Measurements from ENCODE around the gene TNFRSF13B. TPM values are rescaled to one million over a fixed set of nuclear protein-coding genes. Genes with fewer than 3 reads are reported as not detected.
"Not testable (repeated sequence)": the region's sequence is repeated elsewhere in the genome, so short reads cannot be mapped to it uniquely, and the experiment has no call there.

Gene TNFRSF13B
- total and polyA plus RNA-seq, 5 donors = not detected

- no peak for DNase-seq
- 86% methylated on average over 19 of the region's 19 CpGs for WGBS
- H3K27me3 ChIP-seq (ENCODE audit: control insufficient read depth, insufficient read depth) = no peaks in the 10 kb centered on the region
- no peak overlapping the region for H3K27ac ChIP-seq (ENCODE audit: low read length)
- H3K9me3 ChIP-seq (ENCODE audit: control insufficient read depth, low read length) = no peaks in the 10 kb centered on the region
- H3K4me3 ChIP-seq (ENCODE audit: low read length) = no peak overlapping the region
- H3K4me1 ChIP-seq (ENCODE audit: control insufficient read depth, insufficient read depth, low read length) = no peaks in the 10 kb centered on the region
- intact Hi-C loops (cut with DNase I) = loop anchor here in 2 of 4 donors (5.0 to 10.0 kb wide), 2 partner anchors 130 to 308 kb away; no protein-coding TSS in a partner anchor
- no peak for ATAC-seq
Measured at GRCh38 chr17:17004251-17004996, 32.5 kb upstream of the TNFRSF13B start.

GRCh38 chr17:17002731-17003715 is 31.1 kb upstream of the TNFRSF13B start:
- intact Hi-C loops (cut with DNase I) = loop anchor here in 2 of 4 donors (5.0 to 10.0 kb wide), 2 partner anchors 132 to 309 kb away; no protein-coding TSS in a partner anchor
- not testable (repeated sequence) for H3K9me3 ChIP-seq (ENCODE audit: control insufficient read depth, low read length); H3K4me1 ChIP-seq (ENCODE audit: control insufficient read depth, insufficient read depth, low read length); H3K27ac ChIP-seq (ENCODE audit: low read length); H3K27me3 ChIP-seq (ENCODE audit: control insufficient read depth, insufficient read depth); DNase-seq; H3K4me3 ChIP-seq (ENCODE audit: low read length)
- peak in 1 of 2 donors; percentile 5 for ATAC-seq
- WGBS = 88% methylated on average over 20 of the region's 20 CpGs

DNA sequence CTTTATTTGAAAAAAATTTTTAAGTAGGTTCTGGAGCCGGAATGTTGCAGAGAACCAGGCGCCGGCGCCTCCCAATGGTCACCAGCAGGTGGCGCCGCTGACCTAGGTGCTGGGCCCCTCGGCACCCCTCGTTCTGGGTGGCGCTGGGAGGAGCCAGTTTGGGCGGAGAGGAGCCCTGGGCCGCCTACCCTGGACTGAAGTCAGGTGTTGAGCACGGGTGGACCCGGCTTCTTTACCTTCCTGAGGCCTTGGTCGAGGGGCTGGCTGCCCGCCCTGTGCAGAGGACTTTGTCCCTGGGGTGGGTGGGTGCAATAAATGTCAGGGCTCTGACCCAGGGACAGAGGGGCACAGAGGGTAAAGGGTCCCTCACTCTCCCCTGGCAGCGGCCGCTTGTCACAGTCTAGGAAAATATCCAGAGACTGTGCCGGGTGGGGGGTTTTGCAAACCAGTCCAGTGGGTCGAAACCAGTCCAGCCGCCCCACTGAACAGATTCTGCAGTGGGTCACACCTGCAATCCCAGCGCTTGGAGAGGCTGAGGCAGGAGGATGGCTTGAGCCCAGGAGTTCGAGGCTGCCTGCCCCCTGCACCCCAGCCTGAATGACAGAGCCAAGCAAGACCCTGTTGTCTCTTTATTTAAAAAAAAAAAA is 30.1 kb upstream of the TNFRSF13B start:
- no peak overlapping the region for H3K4me3 ChIP-seq (ENCODE audit: low read length)
- DNase-seq (peak; percentile 83 to 91 (median 91)), ATAC-seq (peak; percentile 85 to 87)
- H3K9me3 ChIP-seq (ENCODE audit: control insufficient read depth, low read length) = no peaks in the 10 kb centered on the region
- WGBS = 23% methylated on average over 22 of the region's 22 CpGs
- intact Hi-C loops (cut with DNase I) = loop anchor here in 2 of 4 donors (5.0 to 10.0 kb wide), 2 partner anchors 133 to 310 kb away; no protein-coding TSS in a partner anchor
- no peaks in the 10 kb centered on the region for H3K27me3 ChIP-seq (ENCODE audit: control insufficient read depth, insufficient read depth)
- H3K27ac ChIP-seq (ENCODE audit: low read length) = no peak overlapping the region
- H3K4me1 ChIP-seq (ENCODE audit: control insufficient read depth, insufficient read depth, low read length) = no peaks in the 10 kb centered on the region

GRCh38 chr17:17001076-17001777 is 29.3 kb upstream of the TNFRSF13B start:
- Histone ChIP-seq H3K9me3 (ENCODE audit: control insufficient read depth, low read length) (no peaks in the 10 kb centered on the region), H3K4me3 (ENCODE audit: low read length) (no peak overlapping the region), H3K4me1 (ENCODE audit: control insufficient read depth, insufficient read depth, low read length) (no peaks in the 10 kb centered on the region), H3K27me3 (ENCODE audit: control insufficient read depth, insufficient read depth) (no peaks in the 10 kb centered on the region), H3K27ac (ENCODE audit: low read length) (no peak overlapping the region)
- peak; percentile 7 to 12 for ATAC-seq
- 79% methylated on average over 9 of the region's 9 CpGs for WGBS
- intact Hi-C loops (cut with DNase I) = loop anchor here in 2 of 4 donors (5.0 to 10.0 kb wide), 2 partner anchors 134 to 311 kb away; no protein-coding TSS in a partner anchor
- no peak for DNase-seq

GRCh38 chr17:16999931-17000625 is 28.2 kb upstream of the TNFRSF13B start:
- ATAC-seq = no peak
- Histone ChIP-seq H3K27ac (ENCODE audit: low read length) (no peak overlapping the region), H3K4me3 (ENCODE audit: low read length) (no peak overlapping the region), H3K4me1 (ENCODE audit: control insufficient read depth, insufficient read depth, low read length) (no peaks in the 10 kb centered on the region), H3K9me3 (ENCODE audit: control insufficient read depth, low read length) (no peaks in the 10 kb centered on the region), H3K27me3 (ENCODE audit: control insufficient read depth, insufficient read depth) (no peaks in the 10 kb centered on the region)
- no peak for DNase-seq
- intact Hi-C loops (cut with DNase I) = loop anchor here in 2 of 4 donors (5.0 to 10.0 kb wide), 3 partner anchors 135 to 465 kb away; no protein-coding TSS in a partner anchor
- WGBS = 82% methylated on average over 7 of the region's 7 CpGs

GRCh38 chr17:16997514-16998429 is 25.9 kb upstream of the TNFRSF13B start:
- H3K27me3 ChIP-seq (ENCODE audit: control insufficient read depth, insufficient read depth) = no peaks in the 10 kb centered on the region
- no peak for ATAC-seq
- H3K4me3 ChIP-seq (ENCODE audit: low read length) = no peak overlapping the region
- H3K9me3 ChIP-seq (ENCODE audit: control insufficient read depth, low read length) = no peaks in the 10 kb centered on the region
- intact Hi-C loops (cut with DNase I) = loop anchor here in 1 of 4 donors (10.0 kb wide), 1 partner anchor 463 kb away; no protein-coding TSS in a partner anchor
- H3K4me1 ChIP-seq (ENCODE audit: control insufficient read depth, insufficient read depth, low read length) = no peaks in the 10 kb centered on the region
- H3K27ac ChIP-seq (ENCODE audit: low read length) = no peak overlapping the region
- WGBS = 91% methylated on average over 14 of the region's 14 CpGs
- peak in 1 of 3 donors; percentile 57 for DNase-seq

DNA sequence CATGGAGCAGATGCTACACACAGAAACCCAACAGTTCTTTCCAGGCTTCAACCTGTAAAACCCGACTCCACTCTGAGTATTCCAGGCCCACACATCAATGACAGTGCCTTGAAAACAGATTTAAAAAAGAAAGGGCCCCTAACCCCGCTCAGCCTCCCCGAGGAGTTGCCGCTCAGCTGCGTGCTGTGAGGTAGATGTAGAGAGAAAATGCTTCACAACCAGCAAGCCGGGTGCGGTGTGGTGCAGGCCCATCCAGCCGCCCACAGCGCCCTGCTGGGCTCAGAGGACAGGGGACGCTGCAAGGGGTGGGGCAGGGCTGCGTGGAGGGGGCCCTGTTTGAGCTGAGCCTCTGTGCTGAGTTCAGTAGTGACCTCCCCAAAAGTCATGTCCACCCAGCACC is 24.8 kb upstream of the TNFRSF13B start:
- H3K4me3 ChIP-seq (ENCODE audit: low read length); H3K4me1 ChIP-seq (ENCODE audit: control insufficient read depth, insufficient read depth, low read length); H3K27me3 ChIP-seq (ENCODE audit: control insufficient read depth, insufficient read depth); H3K27ac ChIP-seq (ENCODE audit: low read length); DNase-seq; ATAC-seq; H3K9me3 ChIP-seq (ENCODE audit: control insufficient read depth, low read length): not testable (repeated sequence)
- intact Hi-C loops (cut with DNase I) = loop anchor here in 1 of 4 donors (10.0 kb wide), 1 partner anchor 462 kb away; no protein-coding TSS in a partner anchor
- WGBS = 88% methylated on average over 11 of the region's 11 CpGs

DNA sequence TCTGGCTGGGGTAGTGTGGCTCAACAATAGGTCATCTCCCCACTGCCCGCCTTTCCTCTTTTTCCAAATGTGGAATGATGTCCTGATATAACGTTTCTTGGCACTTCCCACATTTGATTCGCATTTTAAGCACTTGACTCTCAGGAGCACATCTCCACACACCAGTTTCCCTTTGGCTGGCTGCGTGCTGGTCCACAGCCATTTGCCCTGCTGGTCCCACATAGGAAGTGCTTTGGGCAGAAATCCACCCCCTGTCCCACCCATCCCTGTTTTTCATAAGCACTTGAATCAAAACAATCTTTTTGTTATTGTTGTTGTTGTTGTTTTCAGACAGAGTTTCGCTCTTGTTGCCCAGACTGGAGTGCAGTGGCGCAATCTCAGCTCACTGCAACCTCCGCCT is 24.0 kb upstream of the TNFRSF13B start:
- DNase-seq (no peak), ATAC-seq (no peak)
- H3K27ac ChIP-seq (ENCODE audit: low read length) = no peak overlapping the region
- no peaks in the 10 kb centered on the region for H3K27me3 ChIP-seq (ENCODE audit: control insufficient read depth, insufficient read depth)
- H3K4me3 ChIP-seq (ENCODE audit: low read length) = no peak overlapping the region
- H3K4me1 ChIP-seq (ENCODE audit: control insufficient read depth, insufficient read depth, low read length) = no peaks in the 10 kb centered on the region
- no peaks in the 10 kb centered on the region for H3K9me3 ChIP-seq (ENCODE audit: control insufficient read depth, low read length)
- 86% methylated on average over 7 of the region's 7 CpGs for WGBS
- intact Hi-C loops (cut with DNase I) = loop anchor here in 1 of 4 donors (10.0 kb wide), 1 partner anchor 461 kb away; no protein-coding TSS in a partner anchor

DNA sequence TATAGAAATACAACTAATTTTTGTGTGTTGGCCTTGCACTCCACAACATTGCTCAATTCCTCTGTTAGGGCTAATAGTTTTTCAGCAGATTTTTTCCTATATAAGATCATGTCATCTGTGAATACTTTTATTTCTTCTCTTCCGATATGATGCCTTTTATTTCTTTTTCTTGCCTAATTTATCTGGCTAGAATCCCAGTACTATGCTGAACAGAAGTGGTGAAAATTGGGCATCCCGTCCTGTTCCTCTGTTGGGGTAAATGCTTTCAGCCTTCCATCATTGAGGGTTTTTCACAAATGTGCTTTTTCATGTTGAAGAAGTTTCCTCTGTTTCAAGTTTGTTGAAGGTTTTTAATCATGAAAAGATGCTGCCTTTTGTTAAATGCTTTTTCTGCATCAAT is 22.7 kb upstream of the TNFRSF13B start:
- Histone ChIP-seq H3K27ac (ENCODE audit: low read length) (no peak overlapping the region), H3K27me3 (ENCODE audit: control insufficient read depth, insufficient read depth) (no peaks in the 10 kb centered on the region), H3K9me3 (ENCODE audit: control insufficient read depth, low read length) (no peaks in the 10 kb centered on the region), H3K4me3 (ENCODE audit: low read length) (no peak overlapping the region), H3K4me1 (ENCODE audit: control insufficient read depth, insufficient read depth, low read length) (no peaks in the 10 kb centered on the region)
- DNase-seq = no peak
- no peak for ATAC-seq
- intact Hi-C loops (cut with DNase I) = loop anchor here in 1 of 4 donors (10.0 kb wide), 1 partner anchor 460 kb away; no protein-coding TSS in a partner anchor
- WGBS = 63% methylated on average over 2 of the region's 2 CpGs

Measured in right cardiac atrium (tissue), 5 donors.